Heart right ventricle (tissue), 16 donors: Measurements from ENCODE around the gene AGPS. TPM values are rescaled to one million over a fixed set of nuclear protein-coding genes. Genes with fewer than 3 reads are reported as not detected.

Experiments used
- ATAC-seq, 8 donors: fragments of 200-7000 bp; cut with Tn5 transposase; one replicate each; pipeline ENCODE4 v1.9.1; 2020; ENCODE audit warnings: mild to moderate bottlenecking in 8 of 8, moderate library complexity in 8 of 8, moderate number of reproducible peaks in 1 of 8
- DNase-seq, 2 donors: peaks; one replicate each; pipeline ENCODE4 v3.0.0-alpha.2; 2020
- H3K27ac ChIP-seq, 10 donors: fragments of 200-600 bp; sonication (generic) in 2 of 10; one replicate each; pipeline versions ENCODE4 v1.5.0 to v1.8.0; 2020 to 2022; ENCODE audit warnings: mild to moderate bottlenecking in 3 of 10
- H3K27me3 ChIP-seq, 7 donors: fragments of 200-600 bp; one replicate each; pipeline ENCODE4 v1.8.0; 2021 to 2022; ENCODE audit warnings: mild to moderate bottlenecking in 2 of 7
- H3K36me3 ChIP-seq, 9 donors: fragments of 200-600 bp; sonication (generic) in 1 of 9; one replicate each; pipeline versions ENCODE4 v1.5.0 to v1.8.0; 2020 to 2022; ENCODE audit warnings: mild to moderate bottlenecking in 2 of 9
- H3K4me1 ChIP-seq, 9 donors: fragments of 200-600 bp; sonication (generic) in 1 of 9; one replicate each; pipeline versions ENCODE4 v1.5.0 to v1.8.0; 2020 to 2022; ENCODE audit warnings: mild to moderate bottlenecking in 4 of 9
- H3K4me3 ChIP-seq, 10 donors: fragments of 200-600 bp; sonication (generic) in 2 of 10; one replicate each; pipeline versions ENCODE4 v1.5.0 to v1.8.0; 2020 to 2022; ENCODE audit warnings: mild to moderate bottlenecking in 7 of 10, moderate library complexity in 2 of 10
- H3K9me3 ChIP-seq, 11 donors: fragments of 200-600 bp in 10 of 11; sonication (generic) in 2 of 11; one replicate each; pipeline versions ENCODE4 v1.5.0 to v1.8.0; 2013 to 2022; ENCODE audit warnings: mild to moderate bottlenecking in 2 of 11, control low read depth in 1 of 11, moderate library complexity in 1 of 11
- WGBS, 2 donors: extraction: QIAGEN DNeasy Blood & Tissue Kit; methylation state at CpG; one replicate each; pipeline ENCODE4 v1.1.7; 2013; ENCODE audit warnings: inconsistent platforms in 1 of 2; 5-methylcytosine and 5-hydroxymethylcytosine counted together
- intact Hi-C, 10 donors: fragments of 100-400 bp; cut with DNase I; formaldehyde crosslinking; loops; one replicate each; pipeline versions ENCODE4 v1.11.1 to v1.14.2; 2022
- long read RNA-seq, 3 donors: library from polyadenylated mRNA; unstranded; transcript quantifications; one replicate each; pipeline ENCODE4 v2.0.0, GENCODE V29; 2020 to 2021
- polyA plus RNA-seq, 2 donors: library from polyadenylated mRNA; stranded (reverse); fragments of 200-250 nt; gene quantifications; one replicate each; pipeline ENCODE4 v1.2.3, GENCODE V29; 2013
- total RNA-seq, 10 donors: library from RNA; stranded (reverse); fragmentation: NEBNext Ultra II Directional in 3 of 10; extraction: Animal tissue kit (Norgen Biotek cat#: 25700) in 3 of 10; gene quantifications; one replicate each; pipeline versions ENCODE4 v1.2.1 to v1.2.4, GENCODE V29; 2021 to 2023
- TF ChIP-seq, protein P1 (sequence below), 9 donors: fragments of 200-600 bp; sonication (generic) in 2 of 9; IDR thresholded peaks; one replicate each; pipeline versions ENCODE4 v1.5.0 to v1.8.0; 2021 to 2022; ENCODE audit warnings: antibody characterized with exemption in 9 of 9, mild to moderate bottlenecking in 5 of 9, moderate library complexity in 1 of 9
- donor health status: Arrhythmogenic right ventricular cardiomyopathy.
- donor health status: ischemic (EF 13 %, LVEDD 7.1; RV severe dilation, severe dysfunction).
- donor health status: healthy with polysubstance abuse.
- donor health status: DM: no; HTN: yes; CAD: no.
- donor health status: DM: no; HTN: no; CAD: no.
- donor health status: ischemic (EF 25% LVEDD 6.9; RV normal size, moderate dysfunction).
- donor health status: ischemic (EF 25% LVEDD 5.7; RV mildly dilated, moderate dysfunction).
- donor health status: healthy.
- donor health status: DM: yes; HTN: yes; CAD: no.
- donor health status: Ischemic cardiomyopathy.
- donor health status: ischemic (EF 35%, LVEDD 5.7; RV mildly dilated, moderate dysfunction).
- donor health status: nonischemic (EF 11% LVEDD 7.7; RV severe dilation, severe dysfunction).
- donor health status: DM: yes; HTN: yes; CAD: no.
- donor health status: PGD.
- donor health status: ischemic (EF 29% LVEDD 5.4; RV normal size, mild dysfunction).
- donor health status: nonischemic (EF 23%, LVEDD 6.1; RV moderate dilation, normal function).

AGPS gene
- total RNA-seq (10 to 100 TPM; 23.1 to 32.0 (median 28.9) TPM), polyA plus RNA-seq (1 to 10 TPM; 4.6 to 7.1 TPM)
- long read RNA-seq, donor 1, full-length matches to known transcripts: 17 of 22 reads
- long read RNA-seq, donor 1, partial matches to known transcripts: 4 of 22 reads
- long read RNA-seq, donor 1, other reads (novel, unspliced or antisense): 1 of 22 reads
- long read RNA-seq, donor 2, full-length matches to known transcripts: 36 of 45 reads
- long read RNA-seq, donor 2, partial matches to known transcripts: 3 of 45 reads
- long read RNA-seq, donor 2, other reads (novel, unspliced or antisense): 6 of 45 reads
- long read RNA-seq, donor 3, full-length matches to known transcripts: 17 of 24 reads
- long read RNA-seq, donor 3, partial matches to known transcripts: 3 of 24 reads
- long read RNA-seq, donor 3, other reads (novel, unspliced or antisense): 4 of 24 reads

- TF ChIP-seq, protein P1, sequence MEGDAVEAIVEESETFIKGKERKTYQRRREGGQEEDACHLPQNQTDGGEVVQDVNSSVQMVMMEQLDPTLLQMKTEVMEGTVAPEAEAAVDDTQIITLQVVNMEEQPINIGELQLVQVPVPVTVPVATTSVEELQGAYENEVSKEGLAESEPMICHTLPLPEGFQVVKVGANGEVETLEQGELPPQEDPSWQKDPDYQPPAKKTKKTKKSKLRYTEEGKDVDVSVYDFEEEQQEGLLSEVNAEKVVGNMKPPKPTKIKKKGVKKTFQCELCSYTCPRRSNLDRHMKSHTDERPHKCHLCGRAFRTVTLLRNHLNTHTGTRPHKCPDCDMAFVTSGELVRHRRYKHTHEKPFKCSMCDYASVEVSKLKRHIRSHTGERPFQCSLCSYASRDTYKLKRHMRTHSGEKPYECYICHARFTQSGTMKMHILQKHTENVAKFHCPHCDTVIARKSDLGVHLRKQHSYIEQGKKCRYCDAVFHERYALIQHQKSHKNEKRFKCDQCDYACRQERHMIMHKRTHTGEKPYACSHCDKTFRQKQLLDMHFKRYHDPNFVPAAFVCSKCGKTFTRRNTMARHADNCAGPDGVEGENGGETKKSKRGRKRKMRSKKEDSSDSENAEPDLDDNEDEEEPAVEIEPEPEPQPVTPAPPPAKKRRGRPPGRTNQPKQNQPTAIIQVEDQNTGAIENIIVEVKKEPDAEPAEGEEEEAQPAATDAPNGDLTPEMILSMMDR (IDR thresholded peaks at IDR 0.05): peak in 4 of 9 donors; percentile 22 to 34 (median 27)
- H3K9me3 ChIP-seq: no peaks in the 10 kb centered on the region
- no peaks in the 10 kb centered on the region for H3K27me3 ChIP-seq
- DNase-seq (peak; percentile 71 to 84), ATAC-seq (peak; percentile 93 to 98 (median 96))
- H3K36me3 ChIP-seq: no peaks in the 10 kb centered on the region
- H3K4me1 ChIP-seq: peaks cover 0 to 60% (median 39%) of the 10 kb centered on the region in 9 donors
- 1% methylated on average over 83 of the region's 83 CpGs for WGBS, 2 donors
- peak within 1 kb of the TSS; percentile 19 to 93 (median 84) for H3K27ac ChIP-seq
- intact Hi-C loops: loop anchor here in 1 of 10 donors (10.0 kb wide), 1 partner anchor 128 kb away; the partner anchor contains the start of gene NFE2L2
- H3K4me3 ChIP-seq: peak within 1 kb of the TSS; percentile 80 to 99 (median 91)
Measured at GRCh38 chr2:177392373-177393202, at the start of gene AGPS. AGPS (plus strand) TSS chr2:177392773; CDS start chr2:177392790, 17 bp downstream.

- ATAC-seq: no peak
- H3K9me3 ChIP-seq: no peaks in the 10 kb centered on the region
- no peaks in the 10 kb centered on the region for H3K27me3 ChIP-seq
- H3K4me3 ChIP-seq: no peak overlapping the region
- no peak for DNase-seq
- 88 to 90% methylated on average over 8 of the region's 8 CpGs for WGBS, 2 donors
- TF ChIP-seq, protein P1 (IDR thresholded peaks at IDR 0.05): no peak
- H3K27ac ChIP-seq: no peak overlapping the region
- H3K4me1 ChIP-seq: peaks cover 0 to 6% (median 0%) of the 10 kb centered on the region in 9 donors
- intact Hi-C loops: no loop called here
- H3K36me3 ChIP-seq: peaks cover 0 to 4% (median 0%) of the 10 kb centered on the region in 9 donors
Measured at GRCh38 chr2:177343773-177344172, 48.8 kb upstream of the AGPS start.

GRCh38 chr2:177344316-177344715 lies 48.3 kb upstream of the AGPS start:
- no peak overlapping the region for H3K27ac ChIP-seq
- H3K36me3 ChIP-seq: peaks cover 0 to 4% (median 0%) of the 10 kb centered on the region in 9 donors
- no peaks in the 10 kb centered on the region for H3K9me3 ChIP-seq
- H3K4me1 ChIP-seq: peaks cover 0 to 9% (median 0%) of the 10 kb centered on the region in 9 donors
- 98 to 100% methylated on average over 1 of the region's 1 CpG for WGBS, 2 donors
- no peak overlapping the region for H3K4me3 ChIP-seq
- no peak for ATAC-seq
- intact Hi-C loops: no loop called here
- DNase-seq: no peak
- no peaks in the 10 kb centered on the region for H3K27me3 ChIP-seq
- TF ChIP-seq, protein P1 (IDR thresholded peaks at IDR 0.05): no peak

DNA sequence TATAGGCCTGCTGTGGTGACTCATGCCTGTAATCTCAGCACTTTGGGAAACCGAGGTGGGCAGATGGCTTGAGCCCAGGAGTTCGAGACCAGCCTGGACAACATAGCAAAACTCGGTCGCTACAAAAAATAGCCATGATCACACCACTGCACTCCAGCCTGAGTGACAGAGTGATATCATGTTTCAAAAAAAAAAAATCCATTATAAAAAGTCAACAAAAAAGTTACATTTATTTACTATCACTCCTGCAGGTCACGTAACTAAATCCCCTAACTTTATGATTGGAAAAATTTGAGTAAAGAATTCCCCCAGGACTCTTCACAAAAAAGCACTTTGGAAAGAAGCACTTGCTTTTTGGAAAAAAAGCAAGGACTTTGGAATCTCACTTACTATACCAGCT lies 46.4 kb upstream of the AGPS start:
- Histone ChIP-seq H3K4me1 (peaks cover 0 to 9% (median 0%) of the 10 kb centered on the region in 9 donors), H3K27me3 (no peaks in the 10 kb centered on the region), H3K27ac (no peak overlapping the region), H3K36me3 (peaks cover 0 to 4% (median 0%) of the 10 kb centered on the region in 9 donors), H3K4me3 (no peak overlapping the region), H3K9me3 (no peaks in the 10 kb centered on the region)
- intact Hi-C loops: no loop called here
- no peak for DNase-seq
- no peak for ATAC-seq
- TF ChIP-seq, protein P1 (IDR thresholded peaks at IDR 0.05): no peak
- WGBS, 2 donors: 87 to 94% methylated on average over 5 of the region's 5 CpGs
